Karpas-422 (cell line): ENCODE measurements around the gene FGF12. TPM values are rescaled to one million over a fixed set of nuclear protein-coding genes. Genes with fewer than 3 reads are reported as not detected.

Experiments used
- DNase-seq: peaks from one replicate; pipeline ENCODE4 v3.0.0-alpha.2; 2015
- H2AFZ ChIP-seq: fragments of 200-600 bp; sonication (generic); 2 replicates; pipeline ENCODE4 v1.6.1; 2014; ENCODE audit warnings: antibody characterized with exemption, low read length, mixed read lengths
- H3K27ac ChIP-seq: fragments of 200-600 bp; sonication (generic); 2 replicates; pipeline ENCODE4 v1.5.1; 2014; ENCODE audit warnings: mild to moderate bottlenecking, low read length, moderate library complexity
- H3K27me3 ChIP-seq: fragments of 200-600 bp; sonication (generic); 2 replicates; pipeline ENCODE4 v1.6.1; 2014; ENCODE audit warnings: low read length, mixed read lengths
- H3K36me3 ChIP-seq: fragments of 200-600 bp; sonication (generic); 2 replicates; pipeline ENCODE4 v1.6.1; 2014; ENCODE audit warnings: low read length, mixed read lengths; ENCODE audit not compliant: insufficient read depth
- H3K4me1 ChIP-seq: fragments of 200-600 bp; sonication (generic); 2 replicates; pipeline ENCODE4 v1.6.1; 2014; ENCODE audit warnings: mild to moderate bottlenecking, low read length, mixed read lengths
- H3K4me2 ChIP-seq: fragments of 200-600 bp; sonication (generic); 2 replicates; pipeline ENCODE4 v1.6.1; 2014; ENCODE audit warnings: low read length, low read depth, mild to moderate bottlenecking; ENCODE audit not compliant: poor library complexity, severe bottlenecking
- H3K4me3 ChIP-seq: fragments of 200-600 bp; sonication (generic); 2 replicates; pipeline ENCODE4 v1.5.1; 2014; ENCODE audit warnings: mild to moderate bottlenecking, antibody characterized with exemption, low read length, mixed read lengths
- H3K79me2 ChIP-seq: fragments of 200-600 bp; sonication (generic); 2 replicates; pipeline ENCODE4 v1.6.1; 2014; ENCODE audit warnings: mild to moderate bottlenecking, low read length, mixed read lengths
- H3K9ac ChIP-seq: fragments of 200-600 bp; sonication (generic); 2 replicates; pipeline ENCODE4 v1.6.0; 2014; ENCODE audit warnings: low read length
- H3K9me2 ChIP-seq: fragments of 200-600 bp; sonication (generic), shearing (Covaris generic); replicated peaks from 2 replicates; pipeline ENCODE4 v1.6.0; 2014; ENCODE audit warnings: mild to moderate bottlenecking, low read length, moderate library complexity; ENCODE audit not compliant: insufficient read depth
- H3K9me3 ChIP-seq: fragments of 300-700, 200-600 bp; sonication (generic); 2 replicates; pipeline ENCODE4 v1.6.1; 2014; ENCODE audit warnings: low read length, mixed read lengths
- H4K20me1 ChIP-seq: fragments of 200-600 bp; sonication (generic); 2 replicates; pipeline ENCODE4 v1.6.1; 2014; ENCODE audit warnings: mild to moderate bottlenecking, antibody characterized with exemption, low read length, low read depth; ENCODE audit not compliant: insufficient read depth
- total RNA-seq: library from RNA; depleted of rRNA; stranded (reverse); fragments of >200 nt; shearing (Covaris generic); gene quantifications from 2 replicates; pipeline ENCODE4 v1.2.3, GENCODE V29; 2014; ENCODE audit warnings: low replicate concordance

Gene FGF12
- total RNA-seq, 1 experiment from 2014 or later: not detected

DNA sequence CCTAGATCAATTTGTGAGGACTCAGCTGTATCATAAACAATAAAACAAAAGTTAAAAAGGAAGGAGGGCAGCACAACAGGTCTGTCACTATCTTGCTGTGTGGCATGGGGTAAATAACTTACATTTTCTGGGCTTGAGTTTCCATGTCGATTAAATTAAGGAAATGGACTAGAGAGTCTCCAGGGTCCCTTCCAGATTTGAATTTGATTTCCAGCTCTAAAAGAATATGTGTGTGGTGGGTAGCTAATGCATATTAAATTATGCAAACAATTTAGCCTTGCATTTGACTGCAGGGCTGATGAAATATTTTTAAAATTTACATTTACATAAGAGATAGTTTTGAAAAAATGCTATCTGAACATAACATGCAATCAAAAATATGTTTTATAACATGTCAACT, 447.7 kb downstream of the FGF12 start:
- Histone ChIP-seq H3K27ac (no peak overlapping the region), H3K27me3 (no peaks in the 10 kb centered on the region), H3K9me2 (no peaks in the 10 kb centered on the region), H3K36me3 (no peaks in the 10 kb centered on the region), H3K4me2 (no peak overlapping the region), H2AFZ (no peak overlapping the region), H3K4me3 (no peak overlapping the region), H4K20me1 (no peaks in the 10 kb centered on the region), H3K79me2 (no peaks in the 10 kb centered on the region), H3K9ac (no peak overlapping the region), H3K9me3 (no peaks in the 10 kb centered on the region), H3K4me1 (no peaks in the 10 kb centered on the region)
- no peak for DNase-seq

DNA sequence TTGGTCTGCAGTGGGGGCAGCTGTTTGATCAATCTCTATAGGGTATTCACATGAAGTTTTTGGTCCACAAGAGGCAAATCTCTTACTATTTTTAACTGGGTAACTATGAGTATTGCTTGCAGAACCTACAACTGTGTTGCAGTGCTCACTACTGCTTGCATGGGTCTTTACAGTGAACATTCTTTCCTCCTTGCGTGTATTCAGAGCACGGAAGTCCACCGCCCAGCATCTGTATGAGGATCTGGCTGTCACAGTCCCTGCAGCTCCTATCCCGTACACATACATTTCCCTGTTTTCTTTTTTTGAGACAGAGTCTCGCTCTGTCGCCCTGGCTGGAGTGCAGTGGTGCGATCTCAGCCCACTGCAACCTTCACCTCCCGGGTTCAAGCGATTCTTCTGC, 449.9 kb downstream of the FGF12 start:
- Histone ChIP-seq H3K4me3 (no peak overlapping the region), H4K20me1 (no peaks in the 10 kb centered on the region), H3K9me3 (no peaks in the 10 kb centered on the region), H3K9me2 (no peaks in the 10 kb centered on the region), H3K36me3 (no peaks in the 10 kb centered on the region), H3K79me2 (no peaks in the 10 kb centered on the region), H3K4me2 (no peak overlapping the region), H3K4me1 (no peaks in the 10 kb centered on the region), H2AFZ (no peak overlapping the region), H3K27me3 (no peaks in the 10 kb centered on the region), H3K27ac (no peak overlapping the region), H3K9ac (no peak overlapping the region)
- no peak for DNase-seq

DNA sequence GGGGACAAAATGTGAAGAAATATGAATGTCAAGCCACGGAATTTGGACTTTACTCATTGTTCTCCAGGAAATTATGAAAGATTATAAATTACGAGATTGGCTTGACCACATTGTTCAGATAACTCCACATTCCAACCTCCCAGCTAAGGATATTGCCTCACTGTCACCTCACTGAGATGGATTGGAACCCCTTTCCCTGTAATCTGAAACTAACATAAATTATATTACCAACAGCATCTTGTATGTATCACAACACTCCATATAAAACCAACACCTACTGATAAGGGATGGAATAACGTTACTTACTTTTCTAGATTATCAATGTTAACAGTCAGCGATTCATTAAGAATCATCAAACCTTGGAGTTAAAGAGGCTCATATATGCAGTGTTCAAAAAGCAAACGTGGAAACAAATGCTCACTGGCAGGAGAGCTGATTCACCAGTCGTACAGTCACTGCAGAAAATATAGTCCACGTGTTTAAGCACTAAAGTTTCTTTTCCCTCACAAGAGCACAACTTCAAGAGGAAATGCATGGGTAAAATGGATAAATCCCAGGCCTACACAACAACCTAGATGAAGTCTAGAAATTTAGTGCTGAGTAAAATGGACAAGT, 451.5 kb downstream of the FGF12 start:
- no peak overlapping the region for H2AFZ ChIP-seq
- H3K27ac ChIP-seq: no peak overlapping the region
- no peaks in the 10 kb centered on the region for H3K79me2 ChIP-seq
- no peaks in the 10 kb centered on the region for H3K27me3 ChIP-seq
- no peak overlapping the region for H3K4me3 ChIP-seq
- H3K36me3 ChIP-seq: no peaks in the 10 kb centered on the region
- no peaks in the 10 kb centered on the region for H3K9me2 ChIP-seq
- DNase-seq: no peak
- H3K4me1 ChIP-seq: no peaks in the 10 kb centered on the region
- no peak overlapping the region for H3K4me2 ChIP-seq
- H4K20me1 ChIP-seq: no peaks in the 10 kb centered on the region
- no peak overlapping the region for H3K9ac ChIP-seq
- H3K9me3 ChIP-seq: no peaks in the 10 kb centered on the region

DNA sequence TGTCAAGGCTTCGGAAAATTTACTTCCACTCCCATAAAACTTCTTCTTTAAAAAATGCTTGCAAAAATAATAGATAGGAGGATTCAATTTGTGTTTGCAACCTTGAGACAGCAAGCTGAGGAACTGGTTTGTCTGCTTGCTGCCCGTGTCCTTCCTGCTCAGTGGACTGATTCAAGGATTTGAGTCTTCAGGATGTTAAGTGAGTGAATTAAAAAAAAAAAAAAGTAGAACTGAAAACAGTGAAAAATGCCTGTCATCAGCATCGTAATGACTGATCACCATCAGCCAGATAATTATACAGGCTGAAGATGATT, 453.7 kb downstream of the FGF12 start:
- Histone ChIP-seq H3K27ac (no peak overlapping the region), H3K9ac (no peak overlapping the region), H3K79me2 (no peaks in the 10 kb centered on the region), H2AFZ (no peak overlapping the region), H3K9me2 (no peaks in the 10 kb centered on the region), H3K4me2 (no peak overlapping the region), H3K9me3 (no peaks in the 10 kb centered on the region), H3K27me3 (no peaks in the 10 kb centered on the region), H3K36me3 (no peaks in the 10 kb centered on the region), H3K4me3 (no peak overlapping the region), H4K20me1 (no peaks in the 10 kb centered on the region), H3K4me1 (no peaks in the 10 kb centered on the region)
- no peak for DNase-seq

DNA sequence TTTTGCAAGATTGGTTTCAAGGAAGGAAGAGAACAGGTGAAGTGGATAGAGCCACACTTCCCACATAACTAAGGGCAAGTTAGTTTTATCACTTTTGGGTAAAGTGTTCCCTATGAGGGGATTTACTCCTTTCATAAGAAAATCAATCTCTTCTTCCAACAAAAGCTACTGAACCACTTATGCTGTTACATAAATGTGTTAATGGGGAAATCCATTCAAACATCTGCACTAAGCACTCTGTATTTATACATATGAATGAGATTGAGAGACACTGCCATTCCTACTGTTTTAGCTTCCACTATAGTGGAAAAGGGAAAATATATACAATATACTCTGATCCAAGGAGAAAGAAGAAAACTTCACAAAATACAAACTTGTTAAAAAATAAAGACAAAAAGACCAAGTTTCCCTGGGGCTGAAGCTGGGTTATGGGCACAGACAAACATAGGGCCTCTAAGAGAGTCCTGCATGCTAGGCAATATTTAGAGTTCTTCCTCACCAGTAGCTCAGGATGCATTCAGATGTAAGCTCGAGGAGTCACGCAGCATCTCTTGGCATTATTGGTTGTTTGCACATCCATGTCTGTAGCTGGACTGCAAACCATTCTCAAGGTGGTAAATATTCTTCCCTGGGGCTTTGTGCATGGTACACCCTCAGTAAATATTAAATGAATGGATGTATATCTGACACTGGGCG, 454.2 kb downstream of the FGF12 start:
- H3K27me3 ChIP-seq: no peaks in the 10 kb centered on the region
- no peak overlapping the region for H2AFZ ChIP-seq
- H3K4me1 ChIP-seq: no peaks in the 10 kb centered on the region
- H3K79me2 ChIP-seq: no peaks in the 10 kb centered on the region
- no peak overlapping the region for H3K27ac ChIP-seq
- no peak overlapping the region for H3K4me2 ChIP-seq
- no peaks in the 10 kb centered on the region for H3K9me3 ChIP-seq
- H3K9me2 ChIP-seq: no peaks in the 10 kb centered on the region
- H4K20me1 ChIP-seq: no peaks in the 10 kb centered on the region
- no peaks in the 10 kb centered on the region for H3K36me3 ChIP-seq
- no peak for DNase-seq
- H3K9ac ChIP-seq: no peak overlapping the region
- H3K4me3 ChIP-seq: no peak overlapping the region

DNA sequence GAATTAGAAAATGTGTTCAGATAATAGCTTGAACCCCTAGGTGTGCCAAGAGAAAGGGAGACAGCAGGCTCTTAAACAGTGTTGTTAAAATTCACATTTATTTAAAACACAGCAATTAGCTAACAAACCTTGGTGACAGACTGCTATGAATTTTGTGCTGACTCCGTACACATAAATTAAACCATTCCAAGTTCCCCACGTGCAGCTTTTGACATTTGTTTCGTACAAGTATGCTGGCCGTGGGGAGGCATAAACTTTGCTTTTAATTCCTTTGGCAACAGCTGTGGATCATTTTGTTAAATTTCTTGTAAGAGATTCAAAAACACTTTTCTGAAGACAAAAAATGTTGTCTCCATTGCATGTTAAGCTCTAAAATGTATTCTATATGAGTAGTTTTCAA, 465.3 kb downstream of the FGF12 start:
- H3K4me2 ChIP-seq: no peak overlapping the region
- H3K36me3 ChIP-seq: no peaks in the 10 kb centered on the region
- H3K79me2 ChIP-seq: no peaks in the 10 kb centered on the region
- H3K9me3 ChIP-seq: no peaks in the 10 kb centered on the region
- H2AFZ ChIP-seq: no peak overlapping the region
- no peak overlapping the region for H3K27ac ChIP-seq
- no peak overlapping the region for H3K4me3 ChIP-seq
- H3K4me1 ChIP-seq: no peaks in the 10 kb centered on the region
- H3K9me2 ChIP-seq: no peaks in the 10 kb centered on the region
- no peak overlapping the region for H3K9ac ChIP-seq
- DNase-seq: no peak
- no peaks in the 10 kb centered on the region for H3K27me3 ChIP-seq
- H4K20me1 ChIP-seq: no peaks in the 10 kb centered on the region

DNA sequence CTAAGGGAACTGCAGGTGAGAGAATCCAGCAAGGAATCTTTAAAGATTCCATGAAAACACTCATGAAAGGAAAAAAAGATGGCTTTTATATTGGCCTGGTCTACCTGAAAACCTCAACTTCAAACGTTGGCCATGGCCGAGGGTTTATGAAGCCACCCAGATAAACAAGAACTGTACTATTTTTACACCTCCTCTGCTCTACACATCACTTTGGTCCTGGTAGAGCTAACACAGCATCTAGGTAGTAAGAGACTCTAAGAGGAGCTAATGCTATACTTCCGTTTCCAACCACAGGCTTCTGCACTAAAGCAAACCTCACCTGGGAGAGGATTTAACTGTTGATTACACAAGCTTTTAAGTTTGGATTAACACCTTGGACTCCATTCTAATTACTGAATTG, 466.2 kb downstream of the FGF12 start:
- Histone ChIP-seq H3K27me3 (no peaks in the 10 kb centered on the region), H3K79me2 (no peaks in the 10 kb centered on the region), H3K9ac (no peak overlapping the region), H3K36me3 (no peaks in the 10 kb centered on the region), H3K4me3 (no peak overlapping the region), H2AFZ (no peak overlapping the region), H3K4me2 (no peak overlapping the region), H4K20me1 (no peaks in the 10 kb centered on the region), H3K9me2 (no peaks in the 10 kb centered on the region), H3K9me3 (no peaks in the 10 kb centered on the region), H3K4me1 (no peaks in the 10 kb centered on the region), H3K27ac (no peak overlapping the region)
- no peak for DNase-seq

DNA sequence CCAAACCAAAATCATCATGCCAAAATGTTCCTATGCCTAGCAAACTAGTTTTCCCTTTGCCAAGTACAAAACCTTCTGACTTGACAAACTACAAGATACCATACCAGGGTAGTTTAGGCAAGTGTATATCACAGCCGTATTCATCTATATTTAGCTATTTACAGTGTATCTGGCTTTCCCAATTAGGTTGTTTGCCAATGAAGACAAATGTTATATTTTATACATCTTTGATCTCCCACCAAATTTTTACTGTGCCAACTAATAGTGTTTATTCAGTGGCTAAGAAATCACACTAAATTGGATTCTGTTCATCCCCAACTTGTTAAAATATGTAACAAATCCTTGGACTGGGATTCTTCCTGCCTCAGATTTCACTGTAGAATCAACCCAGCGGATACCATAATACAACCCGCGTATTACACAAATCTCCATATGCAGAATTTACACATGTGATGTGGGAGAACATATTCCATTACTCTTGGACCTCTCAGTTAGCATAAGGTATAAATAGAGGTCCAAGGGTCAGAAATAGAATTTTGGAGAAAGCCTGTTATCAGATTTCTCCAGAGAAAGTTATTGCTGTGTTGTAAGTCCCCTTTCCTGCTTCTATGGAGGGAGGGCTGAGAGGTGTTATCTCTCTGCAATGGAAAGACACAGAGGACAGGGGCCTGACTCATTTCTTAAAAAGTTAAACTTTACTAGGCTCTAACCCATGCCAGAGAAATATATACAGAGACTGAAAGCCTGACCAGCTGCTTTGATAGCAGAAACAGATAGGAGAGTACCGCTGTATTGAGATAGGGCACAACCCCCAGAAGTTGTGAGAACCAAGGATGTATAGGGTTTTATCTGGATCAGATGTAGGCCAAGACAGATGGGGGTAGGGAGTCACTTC, 467.0 kb downstream of the FGF12 start:
- Histone ChIP-seq H3K9me3 (no peaks in the 10 kb centered on the region), H3K36me3 (no peaks in the 10 kb centered on the region), H3K4me1 (no peaks in the 10 kb centered on the region), H3K27ac (no peak overlapping the region), H3K4me3 (no peak overlapping the region), H3K27me3 (no peaks in the 10 kb centered on the region), H2AFZ (no peak overlapping the region), H3K4me2 (no peak overlapping the region), H4K20me1 (no peaks in the 10 kb centered on the region), H3K79me2 (no peaks in the 10 kb centered on the region), H3K9me2 (no peaks in the 10 kb centered on the region), H3K9ac (no peak overlapping the region)
- DNase-seq: no peak
